GM12878 (cell line): Measurements from ENCODE around the gene BHLHE41.

Experiments used
- POLR2A ChIP-seq: IDR thresholded peaks from 2 replicates; pipeline ENCODE4 v1.6.1; 2011; ENCODE audit warnings: low read depth, mild to moderate bottlenecking, low read length
- TAF1 ChIP-seq: IDR thresholded peaks from 2 replicates; pipeline ENCODE4 v1.6.1; 2011; ENCODE audit warnings: mild to moderate bottlenecking, low read depth, low read length, borderline replicate concordance

- no peak for TF ChIP-seq POLR2A
- TF ChIP-seq TAF1 = no peak
Measured at GRCh38 chr12:26133521-26133920, 8.7 kb upstream of the BHLHE41 start.
